ENCODE measurements around the gene KDM6B. TPM values are rescaled to one million over a fixed set of nuclear protein-coding genes. Genes with fewer than 3 reads are reported as not detected.

The KDM6B gene
- total and polyA plus RNA-seq, 9 of the 15 experiments (the other 6 are each of a cell fraction or from before 2014, with no cell fraction given) = 0.01 to 22.9 (median 2.2) TPM

- ChIA-PET CTCF (ENCODE audit: low intra/inter-chr PET ratio) (interaction anchor here (0.6 to 1.3 kb wide), 2 partner anchors 92 to 114 kb away, joined by 6 read pairs; no protein-coding TSS in a partner anchor), POLR2A (interaction anchor here (0.6 to 2.3 kb wide), 17 partner anchors 9 to 205 kb away, joined by 3 to 14 read pairs (median 4); no protein-coding TSS in a partner anchor)
- peak within 1 kb of the TSS; percentile 93 for H3K4me2 ChIP-seq (ENCODE audit: insufficient read depth, low read length)
- WGBS (ENCODE audit: insufficient coverage, low coverage, missing lambda C conversion rate) = 1% methylated on average over 40 of the region's 64 CpGs
- H3K9me1 ChIP-seq (ENCODE audit: control insufficient read depth, insufficient read depth, low read length) = no peaks in the 10 kb centered on the region
- H3K36me3 ChIP-seq (ENCODE audit: control insufficient read depth, insufficient read depth, low read length) = peaks cover 28% of the 10 kb centered on the region; the same call in 2 of the 3 replicates
- peak; percentile 78 to 95 (median 84) for DNase-seq (ENCODE audit: extremely low read depth in 1 of 4, low spot score in 3 of 4)
- peak within 1 kb of the TSS; percentile 99 for H2AFZ ChIP-seq (ENCODE audit: low read depth, low read length)
- intact Hi-C loops (cut with micrococcal nuclease) (loop anchor here (1.0 to 10.0 kb wide), 5 partner anchors 19 to 112 kb away; partner anchors contain the start of gene KDM6B), in situ Hi-C loops (cut with MboI) (no loop called here)
- peak within 1 kb of the TSS; percentile 94 for H3K27ac ChIP-seq (ENCODE audit: extremely low read depth, low read depth, low read length)
- H3K79me2 ChIP-seq (ENCODE audit: control insufficient read depth, insufficient read depth, low read length) = peaks cover 12% of the 10 kb centered on the region
- no peaks in the 10 kb centered on the region for H3K9me3 ChIP-seq (replicated peaks; ENCODE audit: control insufficient read depth, insufficient read depth, low read depth, low read length)
- peak; percentile 93 for ATAC-seq
- BruUV-seq (replicated peaks) = TSS peak; percentile 94
- no peaks in the 10 kb centered on the region for H3K27me3 ChIP-seq (ENCODE audit: control insufficient read depth in 2 of 2, insufficient read depth in 2 of 2, low read length in 2 of 2)
- H3K9ac ChIP-seq (ENCODE audit: insufficient read depth in 1 of 2, low read depth in 2 of 2, low read length in 2 of 2) = peak within 1 kb of the TSS; percentile 88 to 94
- no peaks in the 10 kb centered on the region for H4K20me1 ChIP-seq (replicated peaks; ENCODE audit: control insufficient read depth, insufficient read depth, low read length)
- peak; percentile 99 for FAIRE-seq
- H3K4me3 ChIP-seq = peak within 1 kb of the TSS; percentile 65
- peaks cover 11 to 48% of the 10 kb centered on the region in 2 experiments; a peak in 4 of 5 replicates for H3K4me1 ChIP-seq (replicated peaks in 1 of 2; ENCODE audit: control insufficient read depth in 2 of 2, insufficient read depth in 2 of 2, low read length in 2 of 2)
- peak; percentile 14; the same call in 1 of the 2 replicates for TF ChIP-seq SMARCA4 (IDR thresholded peaks at IDR 0.05)
- TF ChIP-seq HMGN3 (IDR thresholded peaks at IDR 0.05; ENCODE audit: borderline replicate concordance, extremely low read depth, insufficient read length, low read depth, low read length) = peak; percentile 89
- TF ChIP-seq SRSF7 (optimal IDR thresholded peaks at IDR 0.05; ENCODE audit: low read depth, low read length) = no peak
- 0 out of 2 replicates have a peak, but pooled peaks have one; percentile 30 for TF ChIP-seq TARDBP (IDR thresholded peaks at IDR 0.05)
- TF ChIP-seq GMEB1 (CRISPR knock-in tag; IDR thresholded peaks at IDR 0.05) = peak; percentile 23; the same call in 1 of the 2 replicates
- TF ChIP-seq STAT6 (CRISPR knock-in tag; IDR thresholded peaks at IDR 0.05) = no peak
- peak; percentile 47; the same call in 1 of the 2 replicates for TF ChIP-seq SMAD4 (CRISPR knock-in tag; conservative IDR thresholded peaks at IDR 0.05)
- peak; percentile 25 for TF ChIP-seq PRDM10 (IDR thresholded peaks at IDR 0.05; ENCODE audit: partially characterized antibody)
- 0 out of 2 replicates have a peak, but pooled peaks have one; percentile 48 for TF ChIP-seq MTA3 (IDR thresholded peaks at IDR 0.05; ENCODE audit: borderline replicate concordance)
- no peak for TF ChIP-seq E2F5 (CRISPR knock-in tag; IDR thresholded peaks at IDR 0.05)
These were observed 23.0 kb downstream of the KDM6B start, which contains the start of gene NAA38 for GRCh38 chr17:7856811-7857712. TSS of gene NAA38 (minus strand) at chr17:7857559. CDS start at chr17:7857463, 96 bp downstream.

Measured in K562 (cell line).